ENCODE results near the gene TENM3.

TENM3 gene

DNA sequence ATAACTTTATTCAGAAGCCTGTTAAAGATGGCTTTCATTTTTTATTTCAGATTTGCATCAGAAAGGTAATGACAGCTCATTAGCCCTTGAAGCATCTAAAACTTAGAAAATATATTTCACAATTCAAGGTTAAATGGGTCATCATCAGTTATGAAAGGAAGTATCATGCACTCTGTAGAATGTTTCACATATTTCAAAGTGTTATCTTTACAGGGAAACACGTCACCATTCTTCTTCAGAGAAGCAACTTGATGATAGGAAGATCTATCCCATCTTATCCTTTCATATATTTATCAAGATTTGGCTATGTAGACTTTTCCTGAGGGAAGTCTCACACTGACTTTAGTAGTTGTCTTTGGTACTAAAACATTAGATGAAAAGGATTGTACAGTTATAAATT, 277.8 kb downstream of the TENM3 start:
- Histone ChIP-seq H3F3A (ENCODE audit: insufficient read depth, low read length) (no peaks in the 10 kb centered on the region), H3K9ac (ENCODE audit: low read length) (no peak overlapping the region), H3K27me3 (ENCODE audit: insufficient read depth, low read length) (no peaks in the 10 kb centered on the region), H3K4me2 (ENCODE audit: low read length) (no peak overlapping the region), H3K4me1 (ENCODE audit: insufficient read depth, low read length, severe bottlenecking) (no peaks in the 10 kb centered on the region), H4K20me1 (ENCODE audit: insufficient read depth, low read length) (no peaks in the 10 kb centered on the region), H3K9me2 (ENCODE audit: low read depth, low read length) (no peaks in the 10 kb centered on the region), H2AFZ (ENCODE audit: low read length) (no peak overlapping the region), H3K4me3 (ENCODE audit: low read depth, low read length, poor library complexity, severe bottlenecking) (no peak overlapping the region), H3K9me3 (ENCODE audit: low read length) (no peaks in the 10 kb centered on the region), H3K36me3 (ENCODE audit: insufficient read depth, low read length) (no peaks in the 10 kb centered on the region), H3K27ac (ENCODE audit: low read depth, low read length, poor library complexity, severe bottlenecking) (no peak overlapping the region), H3K79me2 (ENCODE audit: insufficient read depth, low read length) (no peaks in the 10 kb centered on the region)
- no peak for TF ChIP-seq EZH2 (IDR thresholded peaks at IDR 0.05; ENCODE audit: borderline replicate concordance, low read length)
- TF ChIP-seq, protein P1, sequence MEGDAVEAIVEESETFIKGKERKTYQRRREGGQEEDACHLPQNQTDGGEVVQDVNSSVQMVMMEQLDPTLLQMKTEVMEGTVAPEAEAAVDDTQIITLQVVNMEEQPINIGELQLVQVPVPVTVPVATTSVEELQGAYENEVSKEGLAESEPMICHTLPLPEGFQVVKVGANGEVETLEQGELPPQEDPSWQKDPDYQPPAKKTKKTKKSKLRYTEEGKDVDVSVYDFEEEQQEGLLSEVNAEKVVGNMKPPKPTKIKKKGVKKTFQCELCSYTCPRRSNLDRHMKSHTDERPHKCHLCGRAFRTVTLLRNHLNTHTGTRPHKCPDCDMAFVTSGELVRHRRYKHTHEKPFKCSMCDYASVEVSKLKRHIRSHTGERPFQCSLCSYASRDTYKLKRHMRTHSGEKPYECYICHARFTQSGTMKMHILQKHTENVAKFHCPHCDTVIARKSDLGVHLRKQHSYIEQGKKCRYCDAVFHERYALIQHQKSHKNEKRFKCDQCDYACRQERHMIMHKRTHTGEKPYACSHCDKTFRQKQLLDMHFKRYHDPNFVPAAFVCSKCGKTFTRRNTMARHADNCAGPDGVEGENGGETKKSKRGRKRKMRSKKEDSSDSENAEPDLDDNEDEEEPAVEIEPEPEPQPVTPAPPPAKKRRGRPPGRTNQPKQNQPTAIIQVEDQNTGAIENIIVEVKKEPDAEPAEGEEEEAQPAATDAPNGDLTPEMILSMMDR (IDR thresholded peaks at IDR 0.05; ENCODE audit: low read length), result no peak

DNA sequence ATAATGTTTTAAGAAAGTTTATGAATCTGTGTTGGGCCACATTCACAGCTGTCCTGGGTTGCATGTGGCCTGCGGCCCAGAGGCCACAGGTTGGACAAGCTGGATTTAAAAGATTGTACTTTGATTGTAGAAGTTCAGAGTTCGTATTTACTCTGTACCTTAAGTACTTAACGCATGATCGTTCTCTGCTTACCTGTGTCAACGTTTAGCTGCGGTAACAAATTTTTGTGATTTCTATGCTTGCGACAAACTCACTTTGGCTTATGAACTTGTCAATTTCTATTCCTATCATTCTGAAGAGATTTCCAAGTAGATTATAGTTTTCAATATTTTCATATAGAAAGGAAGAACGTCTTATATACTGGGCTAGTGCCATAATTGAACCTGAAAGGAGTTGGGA, 285.6 kb downstream of the TENM3 start:
- Histone ChIP-seq H3K4me2 (ENCODE audit: low read length) (no peak overlapping the region), H3K9me2 (ENCODE audit: low read depth, low read length) (no peaks in the 10 kb centered on the region), H2AFZ (ENCODE audit: low read length) (no peak overlapping the region), H3K79me2 (ENCODE audit: insufficient read depth, low read length) (no peaks in the 10 kb centered on the region), H3K9me3 (ENCODE audit: low read length) (no peaks in the 10 kb centered on the region), H3K4me3 (ENCODE audit: low read depth, low read length, poor library complexity, severe bottlenecking) (no peak overlapping the region), H3K27ac (ENCODE audit: low read depth, low read length, poor library complexity, severe bottlenecking) (no peak overlapping the region), H3K4me1 (ENCODE audit: insufficient read depth, low read length, severe bottlenecking) (no peaks in the 10 kb centered on the region), H3K9ac (ENCODE audit: low read length) (no peak overlapping the region), H3K27me3 (ENCODE audit: insufficient read depth, low read length) (no peaks in the 10 kb centered on the region), H4K20me1 (ENCODE audit: insufficient read depth, low read length) (no peaks in the 10 kb centered on the region), H3K36me3 (ENCODE audit: insufficient read depth, low read length) (no peaks in the 10 kb centered on the region), H3F3A (ENCODE audit: insufficient read depth, low read length) (no peaks in the 10 kb centered on the region)
- TF ChIP-seq EZH2 (IDR thresholded peaks at IDR 0.05; ENCODE audit: borderline replicate concordance, low read length), result no peak
- TF ChIP-seq, protein P1 (IDR thresholded peaks at IDR 0.05; ENCODE audit: low read length), result no peak

DNA sequence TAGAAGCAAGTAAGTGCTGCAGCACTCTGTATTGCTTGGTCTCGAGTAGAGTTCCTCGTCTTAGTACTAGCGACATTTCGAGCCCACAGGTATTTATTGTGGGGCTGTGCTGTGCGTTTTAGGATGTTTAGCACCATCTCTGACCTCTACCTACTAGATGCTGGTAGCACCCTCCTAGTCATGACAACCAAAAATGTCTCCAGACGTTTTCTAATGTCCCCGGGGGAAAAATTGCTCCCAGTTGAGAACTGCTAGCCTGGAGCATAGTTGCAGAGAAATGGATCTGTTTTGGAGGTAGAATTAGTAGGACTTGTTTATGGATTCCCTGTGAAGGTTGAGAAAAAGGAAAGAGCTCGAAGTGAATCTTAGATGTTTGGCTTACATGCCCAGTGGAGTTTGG, 287.2 kb downstream of the TENM3 start:
- H3K4me3 ChIP-seq (ENCODE audit: low read depth, low read length, poor library complexity, severe bottlenecking), result no peak overlapping the region
- no peaks in the 10 kb centered on the region for H3K4me1 ChIP-seq (ENCODE audit: insufficient read depth, low read length, severe bottlenecking)
- TF ChIP-seq, protein P1 (IDR thresholded peaks at IDR 0.05; ENCODE audit: low read length), result no peak
- no peak for TF ChIP-seq EZH2 (IDR thresholded peaks at IDR 0.05; ENCODE audit: borderline replicate concordance, low read length)
- H3K27ac ChIP-seq (ENCODE audit: low read depth, low read length, poor library complexity, severe bottlenecking), result no peak overlapping the region
- H3K27me3 ChIP-seq (ENCODE audit: insufficient read depth, low read length), result no peaks in the 10 kb centered on the region
- no peak overlapping the region for H3K9ac ChIP-seq (ENCODE audit: low read length)
- no peaks in the 10 kb centered on the region for H3K36me3 ChIP-seq (ENCODE audit: insufficient read depth, low read length)
- H3K9me2 ChIP-seq (ENCODE audit: low read depth, low read length), result no peaks in the 10 kb centered on the region
- no peak overlapping the region for H3K4me2 ChIP-seq (ENCODE audit: low read length)
- H2AFZ ChIP-seq (ENCODE audit: low read length), result no peak overlapping the region
- H4K20me1 ChIP-seq (ENCODE audit: insufficient read depth, low read length), result no peaks in the 10 kb centered on the region
- H3F3A ChIP-seq (ENCODE audit: insufficient read depth, low read length), result no peaks in the 10 kb centered on the region
- H3K79me2 ChIP-seq (ENCODE audit: insufficient read depth, low read length), result no peaks in the 10 kb centered on the region
- no peaks in the 10 kb centered on the region for H3K9me3 ChIP-seq (ENCODE audit: low read length)
